HTERT RPE-1 (cell line): ENCODE results near the gene STK32C.

ENCODE experiments used
- in situ Hi-C: fragments of 300-500 bp; cut with MboI; formaldehyde crosslinking; loops from 4 replicates; pipeline ENCODE4 v1.14.3; 2020; ENCODE audit warnings: low sequenced_read_pairs

Gene STK32C

DNA sequence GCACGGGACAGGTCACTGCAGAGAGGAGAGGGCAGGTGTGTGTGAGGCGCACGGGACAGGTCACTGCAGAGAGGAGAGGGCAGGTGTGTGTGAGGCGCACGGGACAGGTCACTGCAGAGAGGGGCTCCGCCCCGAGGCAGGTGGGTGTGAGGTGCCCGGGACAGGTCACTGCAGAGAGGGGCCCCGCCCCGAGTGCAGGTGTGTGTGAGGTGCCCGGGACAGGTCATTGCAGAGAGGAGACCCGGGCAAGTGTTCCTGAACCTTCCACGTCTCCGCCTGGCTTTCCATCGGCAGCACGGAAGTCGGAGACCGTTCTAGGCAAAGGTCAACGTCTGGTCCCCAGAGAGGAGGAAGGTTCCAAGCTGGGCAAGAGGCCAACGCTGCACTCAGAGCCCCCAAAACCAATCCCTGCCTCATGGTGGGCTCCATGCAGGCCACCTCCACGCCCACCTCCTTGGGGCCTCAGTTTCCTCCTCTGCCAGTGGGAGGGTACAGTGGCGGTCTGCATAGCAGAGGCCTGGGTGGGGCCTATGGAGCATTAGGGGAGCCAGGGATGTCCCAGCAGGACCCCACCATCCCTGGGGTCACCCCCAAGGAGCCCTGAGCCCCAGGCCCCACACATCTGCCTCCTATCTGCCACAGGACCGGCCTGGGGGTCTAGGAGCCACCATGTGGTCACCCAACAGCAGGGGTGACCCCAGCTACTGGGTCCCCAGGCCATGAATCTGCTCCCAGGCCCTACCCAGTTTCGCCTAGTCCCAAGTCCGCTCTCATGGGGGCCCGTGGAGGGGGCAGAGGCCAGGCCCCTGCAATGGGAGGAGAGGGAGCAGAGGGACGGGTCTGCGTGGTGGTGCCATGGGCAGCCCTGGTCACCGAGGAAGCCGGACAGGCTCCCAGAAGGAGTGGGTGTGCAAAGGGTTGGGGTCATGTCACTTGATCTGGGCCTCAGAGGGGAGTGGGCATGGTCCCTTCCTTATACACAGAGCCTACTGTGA is 57.0 kb downstream of the STK32C start:
- in situ Hi-C loops = no loop called here

- in situ Hi-C loops = no loop called here
Observed at GRCh38 chr10:132249824-132250375, 57.9 kb downstream of the STK32C start.

DNA sequence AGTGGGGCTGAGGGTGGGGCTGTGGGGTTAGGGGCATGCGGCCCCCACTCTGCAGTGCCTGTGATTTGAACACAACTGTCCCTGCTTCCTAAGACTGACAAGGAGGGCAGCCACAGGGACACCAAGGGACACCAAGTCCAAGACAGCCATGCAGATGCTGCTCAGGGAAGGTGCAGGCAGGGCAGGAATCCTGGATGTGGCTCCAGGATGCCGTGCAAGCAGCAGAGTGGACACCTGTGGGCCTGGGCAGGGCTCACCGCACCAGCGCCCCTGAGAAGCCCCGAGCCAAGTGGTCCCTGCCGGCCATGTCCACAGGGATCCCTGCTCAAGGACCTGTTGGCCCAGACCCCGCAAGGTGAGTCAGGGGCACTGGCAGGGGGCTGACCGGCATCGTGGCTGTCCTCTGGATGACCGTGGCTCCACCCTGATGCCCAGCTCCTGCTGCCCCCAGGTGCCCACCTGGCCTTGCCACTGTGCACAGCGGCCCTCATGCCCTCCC is 58.5 kb downstream of the STK32C start:
- in situ Hi-C loops = no loop called here

GRCh38 chr10:132248455-132249225 is 59.1 kb downstream of the STK32C start:
- in situ Hi-C loops = no loop called here

- in situ Hi-C loops = no loop called here
Observed at GRCh38 chr10:132247943-132248342, 59.8 kb downstream of the STK32C start.

GRCh38 chr10:132246296-132246695 is 61.5 kb downstream of the STK32C start:
- in situ Hi-C loops = no loop called here

GRCh38 chr10:132245056-132245455 is 62.7 kb downstream of the STK32C start:
- in situ Hi-C loops = no loop called here

GRCh38 chr10:132243626-132244025 is 64.1 kb downstream of the STK32C start:
- in situ Hi-C loops = no loop called here

DNA sequence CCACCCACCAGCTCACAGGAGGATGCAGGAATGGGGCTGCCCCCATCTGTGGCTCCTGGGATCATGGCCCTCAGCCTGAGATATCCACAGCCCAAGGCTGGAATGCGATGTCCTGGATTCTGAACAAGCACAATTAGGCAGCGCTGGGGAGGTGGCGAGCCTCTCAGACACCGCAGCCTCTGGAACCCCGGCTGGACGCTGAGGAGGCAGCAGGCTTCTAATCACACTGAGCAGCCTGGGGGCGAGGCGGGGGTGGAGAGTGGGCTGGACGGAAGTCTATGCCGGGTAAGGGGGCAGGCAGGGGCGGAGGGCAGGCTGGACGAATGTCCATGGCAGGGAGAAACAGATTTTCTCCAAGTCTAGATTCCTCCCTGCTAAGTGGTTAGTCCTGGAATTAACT is 64.6 kb downstream of the STK32C start:
- in situ Hi-C loops = no loop called here

DNA sequence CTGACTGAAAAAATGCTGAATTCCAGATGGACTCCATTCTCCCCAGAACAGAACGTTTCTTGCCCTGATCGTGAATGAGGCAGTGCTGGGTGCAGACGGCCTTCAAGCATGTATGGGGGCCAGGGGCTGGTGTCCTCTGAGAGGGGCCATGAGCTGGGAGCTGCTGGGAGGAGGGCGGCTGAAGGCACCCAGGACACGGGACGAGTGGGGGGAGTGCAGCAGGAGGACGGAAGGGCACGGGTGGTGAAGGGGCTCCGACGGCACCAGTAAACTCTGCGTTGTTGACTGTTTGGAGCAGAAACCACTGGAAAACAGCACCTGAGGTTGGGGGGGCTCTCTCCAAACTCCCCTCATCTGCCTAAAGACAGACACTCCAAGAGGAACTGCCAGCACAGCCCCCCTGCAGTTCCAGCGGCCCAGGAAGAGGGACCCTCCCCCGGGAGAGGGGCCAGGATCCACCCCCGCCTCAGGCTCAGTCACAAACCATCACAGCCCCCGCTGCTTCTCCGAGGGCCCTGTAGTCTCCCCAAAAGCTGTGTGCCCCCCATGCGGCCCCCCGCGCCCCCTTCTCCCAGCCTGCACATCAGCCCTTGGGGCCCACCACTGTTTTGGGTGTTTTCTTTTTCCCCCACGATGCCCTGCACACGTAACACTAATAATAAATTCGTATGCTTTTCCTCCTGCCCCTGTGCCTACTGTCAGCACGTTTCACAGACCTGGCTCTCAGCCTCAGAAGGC is 65.5 kb downstream of the STK32C start:
- in situ Hi-C loops = no loop called here

DNA sequence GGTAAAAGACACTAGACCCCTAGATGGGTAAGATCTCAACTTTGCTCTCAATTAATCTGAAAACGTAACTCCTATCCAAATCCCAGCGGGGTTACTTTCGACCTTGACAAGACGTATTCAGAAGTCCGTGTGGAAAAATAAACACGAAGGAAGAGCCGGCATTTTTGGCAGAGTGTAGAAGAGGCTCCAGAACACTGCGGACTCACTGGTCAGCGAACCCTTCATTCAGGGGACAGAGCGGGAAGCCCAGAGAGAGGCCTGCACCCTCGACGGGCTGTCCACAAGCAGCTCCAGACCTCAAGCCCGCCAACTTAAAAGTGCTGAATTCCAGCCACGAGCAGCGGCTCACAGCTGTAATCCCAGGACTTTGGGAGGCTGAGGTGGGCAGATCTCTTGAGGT is 66.3 kb downstream of the STK32C start:
- in situ Hi-C loops = no loop called here

DNA sequence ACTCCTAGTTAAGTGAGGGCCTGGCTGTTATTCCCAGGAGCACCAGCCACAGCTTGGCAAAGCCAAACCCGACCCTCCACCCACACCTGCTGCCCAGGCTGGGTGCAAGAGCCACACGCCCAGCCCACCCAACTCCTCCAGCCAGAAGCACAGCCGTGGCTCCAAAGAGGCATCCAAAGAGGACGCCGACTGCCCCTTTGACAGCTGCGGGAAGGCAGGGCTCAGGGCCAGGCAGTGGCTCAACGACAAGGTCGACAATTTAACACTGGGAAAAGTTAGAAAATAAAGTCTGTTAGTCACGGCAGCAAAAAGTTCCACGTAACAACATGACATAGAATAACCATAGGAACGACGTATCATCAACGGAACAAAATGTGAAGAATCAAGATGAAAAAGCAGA is 66.7 kb downstream of the STK32C start:
- in situ Hi-C loops = no loop called here

GRCh38 chr10:132240581-132240980 is 67.2 kb downstream of the STK32C start:
- in situ Hi-C loops = no loop called here

GRCh38 chr10:132240156-132240555 is 67.6 kb downstream of the STK32C start:
- in situ Hi-C loops = no loop called here

- in situ Hi-C loops = no loop called here
Observed at GRCh38 chr10:132239126-132240031, 68.4 kb downstream of the STK32C start.

- in situ Hi-C loops = no loop called here
Observed at GRCh38 chr10:132238371-132239125, 69.2 kb downstream of the STK32C start.

DNA sequence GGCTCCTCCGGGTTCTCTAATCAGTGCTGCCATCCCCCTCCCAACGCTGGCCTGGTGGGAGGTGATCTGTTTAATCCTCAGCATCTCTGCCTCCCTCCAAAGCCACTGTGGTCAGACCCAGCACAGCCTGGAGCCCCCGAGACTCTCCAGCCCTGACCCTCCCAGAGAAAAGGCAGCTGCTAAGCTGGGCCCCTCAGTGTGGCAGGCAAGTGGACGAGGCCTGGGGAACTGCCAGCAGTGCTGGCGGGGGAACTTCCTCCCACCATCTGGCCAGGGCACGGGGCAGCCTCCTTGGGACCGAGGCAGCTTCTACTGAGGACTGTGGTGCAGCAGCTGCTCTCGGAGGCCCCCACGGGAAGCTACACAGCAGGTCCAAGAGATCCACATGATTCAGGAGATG is 69.9 kb downstream of the STK32C start:
- in situ Hi-C loops = no loop called here

GRCh38 chr10:132237396-132237795 is 70.4 kb downstream of the STK32C start:
- in situ Hi-C loops = no loop called here

- in situ Hi-C loops = no loop called here
Observed at GRCh38 chr10:132236881-132237280, 70.9 kb downstream of the STK32C start.
